ENCODE results near the gene SCAANT1.

The SCAANT1 gene

DNA sequence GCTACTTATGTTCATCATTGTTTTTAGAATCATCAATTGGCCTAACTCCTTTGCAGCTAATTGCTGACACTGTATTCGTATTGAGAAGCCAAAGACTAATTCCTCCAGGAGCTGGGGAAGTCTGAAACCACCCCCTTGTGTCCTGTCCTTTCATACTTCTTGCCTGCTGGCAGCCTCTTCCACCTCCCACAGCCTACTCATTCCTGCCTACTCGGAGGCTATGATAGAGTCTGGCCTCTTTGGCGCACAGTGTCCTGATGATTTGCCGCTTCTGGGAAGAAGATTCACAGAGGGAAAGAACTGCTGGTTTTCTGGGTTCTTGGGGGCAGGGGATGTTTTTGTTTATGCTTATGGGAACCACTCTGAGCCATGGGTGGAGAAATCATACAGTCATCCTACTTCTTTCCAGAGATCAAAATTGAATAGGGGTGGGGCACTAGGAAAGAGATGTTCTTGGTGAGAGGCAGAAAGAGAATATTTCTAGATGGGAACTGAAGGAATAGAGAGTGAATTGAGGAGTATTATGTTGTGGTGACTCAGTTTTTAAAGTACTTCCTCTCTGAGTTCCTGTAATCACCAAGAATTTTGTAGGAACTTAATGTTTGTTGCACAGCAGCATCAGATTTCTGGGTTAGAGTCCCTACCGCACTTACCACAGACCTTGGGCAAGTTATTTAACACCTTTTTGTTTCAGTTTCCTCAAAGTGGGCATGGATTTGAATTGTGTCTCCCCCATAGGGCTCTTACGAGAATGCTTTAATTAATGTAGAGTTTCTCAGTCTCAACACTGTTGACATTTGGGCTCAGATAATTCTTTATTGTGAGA, 22.1 kb upstream of the SCAANT1 start:
- Histone ChIP-seq H3K27ac (ENCODE audit: low read depth in 2 of 2, low read length in 2 of 2) (no peak overlapping the region), H3K9ac (ENCODE audit: low read depth in 1 of 2, low read length in 2 of 2) (no peak overlapping the region), H3K4me1 (ENCODE audit: control insufficient read depth in 2 of 2, insufficient read depth in 2 of 2, low read length in 2 of 2) (peaks cover 16 to 22% of the 10 kb centered on the region in 2 donors), H3K9me3 (ENCODE audit: control insufficient read depth in 2 of 2, low read length in 2 of 2) (no peaks in the 10 kb centered on the region), H3K36me3 (ENCODE audit: control insufficient read depth in 2 of 2, insufficient read depth in 2 of 2, low read length in 2 of 2) (no peaks in the 10 kb centered on the region), H3K4me3 (ENCODE audit: low read length in 2 of 2) (no peak overlapping the region), H3K27me3 (ENCODE audit: control insufficient read depth in 2 of 2, insufficient read depth in 2 of 2, low read length in 2 of 2) (no peaks in the 10 kb centered on the region)

DNA sequence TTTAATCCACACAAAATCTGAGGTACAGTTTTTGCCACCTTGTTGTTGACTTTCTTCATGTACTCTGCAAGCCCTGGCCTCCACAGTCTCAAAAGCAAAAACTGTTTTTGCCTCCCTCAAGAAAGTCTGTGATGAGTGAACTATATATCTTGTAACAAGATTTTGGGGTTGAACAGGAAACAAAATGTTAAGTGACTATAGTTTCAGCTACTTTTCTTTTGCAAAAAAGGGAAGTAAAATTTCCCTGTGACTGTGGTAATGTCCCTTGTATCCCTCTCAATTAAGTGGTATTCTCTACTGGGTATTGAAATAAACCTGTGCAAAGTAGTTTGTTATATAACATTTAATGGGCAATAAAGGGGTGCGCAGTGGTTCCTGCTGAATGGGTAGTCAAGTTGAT, 21.3 kb upstream of the SCAANT1 start:
- no peak overlapping the region for H3K4me3 ChIP-seq (ENCODE audit: low read length in 2 of 2)
- no peak overlapping the region for H3K27ac ChIP-seq (ENCODE audit: low read depth in 2 of 2, low read length in 2 of 2)

DNA sequence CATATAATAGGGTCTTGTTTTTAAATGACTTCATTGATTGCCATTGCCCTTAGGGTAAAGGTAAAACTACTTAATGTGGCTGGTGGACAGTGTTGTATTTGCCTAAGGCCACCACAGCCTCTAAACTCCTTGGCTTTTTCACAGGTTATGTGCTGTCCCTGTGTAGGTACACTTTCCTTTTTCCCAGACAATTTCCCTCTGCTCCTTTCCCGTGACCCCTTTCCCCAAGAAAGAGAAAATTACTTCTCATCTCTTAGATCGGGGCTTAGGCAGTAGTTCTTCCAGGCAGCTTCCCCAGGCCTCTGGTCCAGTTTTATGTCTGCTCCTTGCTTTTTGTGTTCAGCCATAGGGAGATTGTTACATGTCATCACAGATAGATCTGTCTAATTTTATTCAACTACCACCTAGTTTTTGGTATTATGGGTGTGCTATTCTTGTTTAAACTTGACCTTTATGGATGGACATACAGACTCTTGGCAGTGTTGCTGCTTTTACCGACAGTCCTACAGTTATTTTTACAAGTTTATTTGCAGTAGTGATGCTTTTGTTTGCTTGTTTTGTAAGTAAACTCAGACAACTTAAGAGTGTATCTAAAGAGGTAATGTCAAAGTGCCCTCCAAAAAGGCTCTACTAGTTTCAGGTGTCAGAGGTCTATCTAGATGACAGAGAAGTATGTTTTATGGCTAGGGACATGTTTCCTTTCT, 20.5 kb upstream of the SCAANT1 start:
- Histone ChIP-seq H3K9ac (ENCODE audit: low read depth in 1 of 2, low read length in 2 of 2) (no peak overlapping the region), H3K36me3 (ENCODE audit: control insufficient read depth in 2 of 2, insufficient read depth in 2 of 2, low read length in 2 of 2) (peaks cover 0 to 4% of the 10 kb centered on the region in 2 donors), H3K4me3 (ENCODE audit: low read length in 2 of 2) (no peak overlapping the region), H3K4me1 (ENCODE audit: control insufficient read depth in 2 of 2, insufficient read depth in 2 of 2, low read length in 2 of 2) (peaks cover 9 to 17% of the 10 kb centered on the region in 2 donors), H3K9me3 (ENCODE audit: control insufficient read depth in 2 of 2, low read length in 2 of 2) (no peaks in the 10 kb centered on the region), H3K27ac (ENCODE audit: low read depth in 2 of 2, low read length in 2 of 2) (no peak overlapping the region), H3K27me3 (ENCODE audit: control insufficient read depth in 2 of 2, insufficient read depth in 2 of 2, low read length in 2 of 2) (no peaks in the 10 kb centered on the region)

More for the DNA sequence above, 21.3 kb upstream of the SCAANT1 start:
- H3K9me3 ChIP-seq (ENCODE audit: control insufficient read depth in 2 of 2, low read length in 2 of 2) = no peaks in the 10 kb centered on the region
- H3K27me3 ChIP-seq (ENCODE audit: control insufficient read depth in 2 of 2, insufficient read depth in 2 of 2, low read length in 2 of 2) = no peaks in the 10 kb centered on the region
- peaks cover 16 to 22% of the 10 kb centered on the region in 2 donors for H3K4me1 ChIP-seq (ENCODE audit: control insufficient read depth in 2 of 2, insufficient read depth in 2 of 2, low read length in 2 of 2)
- H3K9ac ChIP-seq (ENCODE audit: low read depth in 1 of 2, low read length in 2 of 2) = no peak overlapping the region
- peaks cover 0 to 4% of the 10 kb centered on the region in 2 donors for H3K36me3 ChIP-seq (ENCODE audit: control insufficient read depth in 2 of 2, insufficient read depth in 2 of 2, low read length in 2 of 2)

DNA sequence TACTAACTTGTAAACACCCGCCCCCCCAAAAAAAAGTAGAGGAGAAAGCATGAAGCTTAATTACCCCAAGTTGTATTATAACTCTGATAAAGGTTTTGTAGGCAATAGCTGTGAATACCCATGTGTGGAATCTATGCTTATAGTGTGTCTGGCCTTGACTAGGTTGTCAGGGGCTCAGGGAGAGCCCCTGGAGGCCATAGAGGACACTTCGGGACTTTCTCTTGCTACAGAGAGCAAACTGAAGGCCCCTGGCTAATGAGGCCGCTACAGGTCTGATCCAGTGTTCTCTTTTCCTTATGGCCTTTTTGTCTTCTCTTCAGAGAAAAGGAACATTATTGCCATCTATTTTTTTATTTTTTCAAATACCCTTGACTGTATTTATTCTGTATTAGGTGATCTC, 19.1 kb upstream of the SCAANT1 start:
- H3K4me3 ChIP-seq (ENCODE audit: low read length in 2 of 2) = no peak overlapping the region
- peaks cover 6 to 16% of the 10 kb centered on the region in 2 donors for H3K4me1 ChIP-seq (ENCODE audit: control insufficient read depth in 2 of 2, insufficient read depth in 2 of 2, low read length in 2 of 2)
- H3K27me3 ChIP-seq (ENCODE audit: control insufficient read depth in 2 of 2, insufficient read depth in 2 of 2, low read length in 2 of 2) = no peaks in the 10 kb centered on the region
- H3K36me3 ChIP-seq (ENCODE audit: control insufficient read depth in 2 of 2, insufficient read depth in 2 of 2, low read length in 2 of 2) = peaks cover 0 to 4% of the 10 kb centered on the region in 2 donors
- no peak overlapping the region for H3K27ac ChIP-seq (ENCODE audit: low read depth in 2 of 2, low read length in 2 of 2)
- no peak overlapping the region for H3K9ac ChIP-seq (ENCODE audit: low read depth in 1 of 2, low read length in 2 of 2)
- H3K9me3 ChIP-seq (ENCODE audit: control insufficient read depth in 2 of 2, low read length in 2 of 2) = no peaks in the 10 kb centered on the region

DNA sequence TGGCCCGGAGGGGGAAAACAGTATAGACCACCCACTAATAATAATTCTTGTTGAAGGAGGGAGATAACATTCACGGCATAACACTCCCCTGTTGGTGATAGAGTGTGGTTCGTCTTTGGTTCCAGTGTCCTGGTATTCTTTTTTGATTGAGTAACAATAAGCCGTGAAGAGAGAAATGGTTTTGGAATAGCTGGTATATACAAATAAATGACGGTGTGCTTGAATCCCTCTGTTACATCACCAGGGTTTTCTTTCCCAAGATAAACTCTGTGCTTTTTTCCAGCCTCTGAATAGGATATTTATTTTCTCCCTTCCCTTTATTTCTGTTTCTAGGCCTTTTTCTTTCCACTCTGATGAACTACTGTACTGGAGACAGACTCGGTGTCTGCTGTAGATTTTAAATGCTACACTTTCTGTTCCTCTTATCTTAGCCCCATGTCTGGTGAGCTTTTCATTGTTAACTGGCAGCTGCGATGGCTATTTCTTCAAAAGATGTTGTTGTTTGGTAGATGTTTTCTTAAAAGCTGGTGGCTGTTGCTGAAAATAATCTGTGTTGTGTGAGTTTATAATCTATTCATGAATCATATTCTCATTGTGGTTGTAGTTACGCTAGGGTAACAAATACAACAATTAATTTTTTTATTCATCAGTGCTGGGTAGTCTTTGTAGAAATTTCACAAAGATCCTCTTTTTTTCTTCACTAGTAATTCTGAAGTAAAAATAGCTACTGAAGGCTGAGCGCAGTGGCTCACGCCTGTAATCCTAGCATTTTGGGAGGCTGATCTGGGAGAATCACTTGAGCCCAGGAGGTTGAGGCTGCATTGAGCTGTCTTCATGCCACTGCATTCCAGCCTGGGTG, 15.5 kb upstream of the SCAANT1 start:
- H3K36me3 ChIP-seq (ENCODE audit: control insufficient read depth in 2 of 2, insufficient read depth in 2 of 2, low read length in 2 of 2) = peaks cover 9 to 20% of the 10 kb centered on the region in 2 donors

DNA sequence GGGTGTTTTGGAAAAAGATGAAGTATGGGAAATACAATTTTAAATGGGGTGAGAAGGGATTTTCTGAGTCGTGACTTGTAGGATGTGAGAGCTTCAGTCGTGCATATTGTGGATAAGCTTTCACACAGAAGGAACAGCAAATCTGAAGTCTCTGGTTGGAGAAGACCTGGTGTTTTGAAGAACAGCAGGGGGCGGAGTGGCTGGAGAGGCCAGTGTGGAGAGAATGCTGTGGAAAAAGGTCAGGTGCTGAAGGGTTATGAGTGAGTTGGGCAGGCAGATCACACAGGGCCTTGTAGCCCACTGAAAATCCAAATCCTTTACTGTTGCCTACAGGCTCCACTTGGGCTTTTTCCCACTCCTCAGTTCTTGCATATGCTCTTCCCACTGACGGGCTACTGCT, 14.1 kb upstream of the SCAANT1 start:
- H3K27ac ChIP-seq (ENCODE audit: low read depth in 2 of 2, low read length in 2 of 2) = no peak overlapping the region
- H3K36me3 ChIP-seq (ENCODE audit: control insufficient read depth in 2 of 2, insufficient read depth in 2 of 2, low read length in 2 of 2) = peaks cover 9 to 24% of the 10 kb centered on the region in 2 donors

More for the DNA sequence above, 15.5 kb upstream of the SCAANT1 start:
- Histone ChIP-seq H3K4me3 (ENCODE audit: low read length in 2 of 2) (no peak overlapping the region), H3K9me3 (ENCODE audit: control insufficient read depth in 2 of 2, low read length in 2 of 2) (no peaks in the 10 kb centered on the region), H3K27ac (ENCODE audit: low read depth in 2 of 2, low read length in 2 of 2) (no peak overlapping the region), H3K27me3 (ENCODE audit: control insufficient read depth in 2 of 2, insufficient read depth in 2 of 2, low read length in 2 of 2) (no peaks in the 10 kb centered on the region), H3K9ac (ENCODE audit: low read depth in 1 of 2, low read length in 2 of 2) (no peak overlapping the region), H3K4me1 (ENCODE audit: control insufficient read depth in 2 of 2, insufficient read depth in 2 of 2, low read length in 2 of 2) (peaks cover 3% of the 10 kb centered on the region in 2 donors)

DNA sequence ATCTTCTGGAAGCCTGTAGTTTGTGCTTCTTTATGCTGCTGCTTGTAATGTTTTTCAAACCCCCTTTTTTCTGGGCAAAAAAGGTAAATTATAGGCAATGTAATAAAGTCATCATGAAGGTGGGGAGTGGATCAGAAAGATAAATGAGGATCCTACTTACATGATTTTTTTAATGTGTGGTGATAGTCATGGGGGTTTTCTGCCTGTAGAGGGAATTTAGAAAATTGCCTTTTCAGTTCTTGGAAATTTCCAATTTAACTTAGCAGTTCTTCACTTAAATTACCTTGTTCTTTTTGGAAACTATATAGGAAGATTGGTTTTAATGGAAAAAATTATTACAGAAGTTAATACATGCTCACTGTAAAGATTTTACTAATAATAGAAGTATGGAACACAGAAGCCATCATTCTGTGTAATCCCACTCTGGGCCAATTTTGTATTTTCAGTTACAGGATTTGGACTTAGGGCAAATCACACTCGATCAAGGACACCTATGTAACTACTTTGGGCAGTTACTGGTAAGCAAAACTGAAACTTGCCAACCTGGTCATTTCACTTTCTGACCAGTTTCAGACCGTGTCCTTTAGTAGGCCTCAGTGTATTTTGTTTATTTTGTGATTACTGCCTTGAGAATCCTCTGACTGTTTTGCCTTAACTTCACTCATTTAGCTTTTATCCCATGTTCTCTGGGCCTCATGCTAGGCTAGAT, 10.5 kb upstream of the SCAANT1 start:
- no peak overlapping the region for H3K27ac ChIP-seq (ENCODE audit: low read depth in 2 of 2, low read length in 2 of 2)
- H3K36me3 ChIP-seq (ENCODE audit: control insufficient read depth in 2 of 2, insufficient read depth in 2 of 2, low read length in 2 of 2) = peaks cover 21 to 34% of the 10 kb centered on the region in 2 donors
- no peak overlapping the region for H3K9ac ChIP-seq (ENCODE audit: low read depth in 1 of 2, low read length in 2 of 2)
- no peaks in the 10 kb centered on the region for H3K27me3 ChIP-seq (ENCODE audit: control insufficient read depth in 2 of 2, insufficient read depth in 2 of 2, low read length in 2 of 2)
- H3K9me3 ChIP-seq (ENCODE audit: control insufficient read depth in 2 of 2, low read length in 2 of 2) = no peaks in the 10 kb centered on the region
- H3K4me1 ChIP-seq (ENCODE audit: control insufficient read depth in 2 of 2, insufficient read depth in 2 of 2, low read length in 2 of 2) = peaks cover 0 to 3% of the 10 kb centered on the region in 2 donors
- H3K4me3 ChIP-seq (ENCODE audit: low read length in 2 of 2) = no peak overlapping the region

More for the DNA sequence above, 14.1 kb upstream of the SCAANT1 start:
- Histone ChIP-seq H3K4me3 (ENCODE audit: low read length in 2 of 2) (no peak overlapping the region), H3K9me3 (ENCODE audit: control insufficient read depth in 2 of 2, low read length in 2 of 2) (no peaks in the 10 kb centered on the region), H3K27me3 (ENCODE audit: control insufficient read depth in 2 of 2, insufficient read depth in 2 of 2, low read length in 2 of 2) (no peaks in the 10 kb centered on the region), H3K9ac (ENCODE audit: low read depth in 1 of 2, low read length in 2 of 2) (no peak overlapping the region), H3K4me1 (ENCODE audit: control insufficient read depth in 2 of 2, insufficient read depth in 2 of 2, low read length in 2 of 2) (peaks cover 0 to 3% of the 10 kb centered on the region in 2 donors)

DNA sequence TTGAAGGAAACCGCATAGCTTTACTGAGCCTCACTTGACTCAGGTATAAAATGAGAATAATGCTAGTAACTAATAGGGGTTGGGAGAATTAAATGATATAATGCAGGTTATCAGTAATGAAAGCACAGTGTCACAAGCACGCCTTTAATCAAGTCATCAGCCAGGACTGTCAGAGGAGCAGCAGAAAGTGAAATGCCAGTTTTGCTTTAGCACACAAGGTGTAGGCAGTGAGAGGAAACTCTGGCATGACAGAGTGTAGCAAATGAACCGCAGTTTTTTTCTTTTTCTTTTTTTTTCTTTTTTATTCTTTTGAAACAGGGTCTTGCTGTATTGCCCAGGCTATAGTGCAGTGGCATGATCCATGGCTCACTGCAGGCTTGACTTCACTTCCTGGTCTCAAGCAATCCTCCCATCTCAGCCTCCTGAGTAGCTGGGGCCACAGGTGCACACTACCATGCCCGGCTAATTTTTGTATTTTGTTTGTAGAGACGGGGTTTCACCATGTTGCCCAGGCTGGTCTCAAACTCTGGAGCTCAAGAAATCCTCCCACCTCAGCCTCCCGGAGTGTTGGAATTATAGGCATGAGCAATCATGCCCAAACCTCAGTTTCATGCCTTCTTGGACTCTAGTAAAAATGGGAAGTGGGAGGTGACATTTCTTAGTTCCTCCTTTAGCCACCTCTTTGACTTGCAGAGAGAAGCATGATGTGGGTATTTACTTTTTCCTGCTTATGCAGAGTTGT, 9.7 kb upstream of the SCAANT1 start:
- peaks cover 24 to 41% of the 10 kb centered on the region in 2 donors for H3K36me3 ChIP-seq (ENCODE audit: control insufficient read depth in 2 of 2, insufficient read depth in 2 of 2, low read length in 2 of 2)
- peaks cover 0 to 3% of the 10 kb centered on the region in 2 donors for H3K4me1 ChIP-seq (ENCODE audit: control insufficient read depth in 2 of 2, insufficient read depth in 2 of 2, low read length in 2 of 2)

DNA sequence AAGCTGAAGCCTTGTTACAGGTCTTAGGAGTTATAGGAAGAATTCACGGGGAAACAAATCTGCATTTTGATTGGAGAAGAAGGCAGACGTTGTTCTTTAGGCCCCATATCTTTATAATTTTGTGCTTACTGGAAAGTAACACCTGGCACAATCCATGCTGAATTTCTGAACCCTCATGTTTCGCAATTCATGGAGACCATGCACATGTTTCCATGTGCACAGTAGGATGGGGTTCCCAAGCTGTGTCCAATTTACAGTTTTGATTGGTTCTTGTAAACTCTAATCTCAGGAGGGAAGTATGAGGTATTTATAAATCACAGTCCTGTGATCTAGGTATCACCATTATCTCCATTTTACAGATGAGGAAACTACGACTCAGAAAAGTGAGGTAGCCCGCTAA, 7.8 kb upstream of the SCAANT1 start:
- H3K4me1 ChIP-seq (ENCODE audit: control insufficient read depth in 2 of 2, insufficient read depth in 2 of 2, low read length in 2 of 2) = peaks cover 0 to 3% of the 10 kb centered on the region in 2 donors
- H3K9me3 ChIP-seq (ENCODE audit: control insufficient read depth in 2 of 2, low read length in 2 of 2) = no peaks in the 10 kb centered on the region
- no peak overlapping the region for H3K27ac ChIP-seq (ENCODE audit: low read depth in 2 of 2, low read length in 2 of 2)
- no peaks in the 10 kb centered on the region for H3K27me3 ChIP-seq (ENCODE audit: control insufficient read depth in 2 of 2, insufficient read depth in 2 of 2, low read length in 2 of 2)
- no peak overlapping the region for H3K4me3 ChIP-seq (ENCODE audit: low read length in 2 of 2)
- H3K9ac ChIP-seq (ENCODE audit: low read depth in 1 of 2, low read length in 2 of 2) = no peak overlapping the region
- peaks cover 23 to 37% of the 10 kb centered on the region in 2 donors for H3K36me3 ChIP-seq (ENCODE audit: control insufficient read depth in 2 of 2, insufficient read depth in 2 of 2, low read length in 2 of 2)

More for the DNA sequence above, 9.7 kb upstream of the SCAANT1 start:
- Histone ChIP-seq H3K27me3 (ENCODE audit: control insufficient read depth in 2 of 2, insufficient read depth in 2 of 2, low read length in 2 of 2) (no peaks in the 10 kb centered on the region), H3K4me3 (ENCODE audit: low read length in 2 of 2) (no peak overlapping the region), H3K27ac (ENCODE audit: low read depth in 2 of 2, low read length in 2 of 2) (no peak overlapping the region), H3K9me3 (ENCODE audit: control insufficient read depth in 2 of 2, low read length in 2 of 2) (no peaks in the 10 kb centered on the region), H3K9ac (ENCODE audit: low read depth in 1 of 2, low read length in 2 of 2) (no peak overlapping the region)
